Daoy (cell line): ENCODE results near the gene GTF2I. TPM values are rescaled to one million over a fixed set of nuclear protein-coding genes. Genes with fewer than 3 reads are reported as not detected.
"Not testable (repeated sequence)": the region's sequence is repeated elsewhere in the genome, so short reads cannot be mapped to it uniquely, and the experiment has no call there.

Source experiments
- DNase-seq: peaks from one replicate; pipeline ENCODE4 v3.0.0-alpha.2; 2015; ENCODE audit warnings: low read depth
- total RNA-seq: library from RNA; depleted of rRNA; stranded (reverse); fragments of >200 nt; shearing (Covaris generic); gene quantifications from 2 replicates; pipeline ENCODE4 v1.2.3, GENCODE V29; 2014; rRNA removed

The GTF2I gene
- total RNA-seq, result 79.9 and 82.6 TPM in 2 replicates

DNA sequence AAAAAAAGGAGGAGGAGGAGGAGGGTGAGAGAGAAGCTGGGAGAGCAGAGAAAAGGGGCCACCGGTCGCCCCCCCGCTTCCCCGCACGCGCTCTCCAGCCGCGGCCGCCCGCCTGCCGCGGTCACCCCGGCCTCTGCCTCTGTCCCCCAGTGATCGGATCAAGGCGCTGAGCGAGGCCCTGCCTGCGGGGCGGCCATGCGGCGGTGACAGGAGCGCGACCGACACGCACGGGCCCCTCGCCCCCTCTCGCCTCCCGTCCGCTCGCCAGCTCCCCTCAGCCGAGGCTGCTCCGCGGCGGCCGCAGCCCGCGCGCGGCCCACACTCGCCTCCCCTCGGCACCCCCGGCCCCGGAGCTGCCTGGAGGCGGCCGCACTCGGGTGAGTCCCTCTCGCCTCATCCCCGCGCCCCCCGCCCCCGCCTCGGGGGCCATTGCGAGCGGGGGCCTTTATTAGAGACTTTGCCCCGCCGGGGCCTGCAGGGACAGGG lies at the start of gene GTF2I:
Gene GTF2I, plus strand, starts transcription at position 27 of the 486 bp plus-strand sequence. CDS start 31,411 bp downstream, outside the sequence.
- no peak for DNase-seq

GRCh38 chr7:74612015-74612829 lies 45.3 kb upstream of the GTF2I start:
- DNase-seq, result peak; percentile 89

- DNase-seq, result no peak
Measured at GRCh38 chr7:74615933-74616780, 41.4 kb upstream of the GTF2I start.

GRCh38 chr7:74617180-74617744 lies 40.3 kb upstream of the GTF2I start:
- DNase-seq, result peak; percentile 42

DNA sequence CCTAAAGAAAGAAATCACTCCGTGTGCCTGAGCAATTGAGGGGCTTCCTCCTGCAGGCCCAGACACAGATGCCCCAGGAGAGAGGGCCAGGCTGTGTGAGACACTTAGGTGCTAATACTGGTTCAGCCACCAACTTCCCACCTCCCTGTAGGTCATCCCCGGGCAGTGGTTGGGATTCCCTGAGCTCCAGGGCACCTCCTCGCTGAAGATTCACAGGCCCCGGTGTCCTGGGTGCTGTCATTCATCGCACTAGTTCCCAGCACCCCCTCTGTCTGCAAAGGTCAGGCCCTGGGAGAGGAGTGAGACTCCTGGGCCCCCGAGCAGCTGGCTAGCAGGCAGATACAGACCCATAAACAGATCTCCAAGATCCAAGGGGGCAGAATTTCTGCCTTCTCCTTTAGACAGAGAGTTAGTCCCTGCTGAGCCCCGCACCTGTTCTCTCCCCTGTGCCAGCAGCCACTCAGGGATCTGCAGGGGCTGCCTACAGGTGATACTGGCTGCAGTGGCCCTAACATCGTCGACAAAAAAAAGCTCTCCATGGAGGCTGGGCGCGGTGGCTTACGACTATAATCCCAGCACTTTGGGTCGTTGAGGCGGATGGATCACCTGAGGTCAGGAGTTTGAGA lies 38.2 kb upstream of the GTF2I start:
- DNase-seq, result no peak

DNA sequence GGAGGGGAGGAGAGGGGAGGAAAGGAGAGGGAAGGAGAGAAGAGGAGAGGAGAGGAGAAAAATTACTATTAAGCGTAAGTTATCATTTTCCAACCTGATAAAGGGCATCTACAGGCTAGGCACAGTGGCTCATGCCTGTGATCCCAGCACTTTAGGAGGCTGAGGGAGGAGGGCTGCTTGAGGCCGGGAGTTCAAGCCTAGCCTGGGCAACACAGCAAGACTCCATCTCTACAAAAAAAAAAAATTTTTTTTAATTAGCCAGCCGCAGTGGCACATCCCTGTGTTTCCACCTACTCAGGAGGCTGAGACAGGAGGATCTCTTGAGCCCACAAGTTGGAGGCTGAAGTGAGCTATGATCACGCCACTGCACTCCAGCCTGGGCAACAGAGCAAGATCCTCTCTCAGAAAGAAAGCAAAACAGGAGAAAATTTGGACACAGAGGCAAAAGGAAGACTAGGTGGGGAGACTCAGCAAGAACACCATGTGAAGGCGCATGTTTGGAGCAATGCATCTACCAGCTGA lies 35.2 kb upstream of the GTF2I start:
- DNase-seq, result no peak

- no peak for DNase-seq
Measured at GRCh38 chr7:74623135-74623534, 34.4 kb upstream of the GTF2I start.

DNA sequence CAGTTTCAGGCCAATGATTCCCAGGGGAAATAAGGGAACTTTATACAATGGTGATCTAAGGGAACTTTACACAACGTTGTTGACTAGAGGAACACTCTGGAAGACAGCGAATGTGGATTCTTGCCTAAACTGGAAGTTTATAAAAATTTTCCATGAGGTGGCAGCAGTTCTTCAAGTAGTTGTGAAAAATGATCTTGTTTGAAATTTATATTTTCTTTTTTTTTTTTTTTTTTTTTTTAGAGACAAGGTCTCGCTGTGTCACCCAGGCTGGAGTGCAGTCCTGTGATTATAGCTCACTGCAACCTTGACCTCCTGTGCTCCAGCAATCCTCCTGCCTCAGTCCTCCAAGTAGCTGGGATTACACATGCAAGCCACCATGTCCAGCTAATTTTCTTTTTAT lies 32.1 kb upstream of the GTF2I start:
- no peak for DNase-seq

- DNase-seq, result no peak
Measured at GRCh38 chr7:74627661-74628411, 29.7 kb upstream of the GTF2I start.

DNA sequence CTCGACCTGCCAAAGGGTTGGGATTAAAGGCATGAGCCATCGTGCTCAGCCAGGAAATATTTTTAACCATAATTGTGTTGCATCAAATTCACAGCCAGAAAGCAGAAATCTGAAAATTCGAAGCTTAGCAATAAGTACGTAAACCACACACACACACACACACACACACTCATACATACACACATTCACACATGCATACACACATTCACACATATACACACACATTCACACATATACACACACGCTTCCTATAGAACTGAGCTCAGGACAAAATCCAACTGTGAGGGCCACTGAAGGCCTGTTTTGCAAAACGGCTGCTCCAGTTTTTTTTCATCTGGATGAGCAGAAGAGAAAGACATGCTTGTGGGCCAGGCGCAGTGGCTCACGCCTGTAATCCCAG lies 25.0 kb upstream of the GTF2I start:
- DNase-seq, result no peak

DNA sequence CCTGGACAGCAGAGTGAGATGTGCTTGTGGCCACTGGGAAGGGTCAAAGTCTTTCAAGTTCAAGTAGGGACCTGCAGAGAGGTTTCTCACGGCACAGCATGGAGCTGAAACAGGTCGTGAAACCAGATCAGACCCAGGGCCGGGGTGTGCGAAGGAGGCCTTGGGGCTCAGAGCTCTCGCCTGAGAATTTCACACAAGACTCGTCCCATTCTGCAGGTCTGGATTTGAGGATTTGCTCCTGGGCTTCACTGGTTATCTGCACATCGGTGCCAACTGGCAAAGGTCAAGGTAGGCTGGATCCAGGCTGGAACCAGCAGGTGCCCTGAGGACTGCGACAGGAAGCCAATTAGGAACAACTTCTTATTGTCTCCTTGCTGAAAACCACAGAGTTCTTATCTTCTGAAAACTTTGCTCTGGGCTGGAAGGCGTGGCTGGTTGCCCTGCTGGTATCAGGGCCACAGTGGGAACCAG lies 24.0 kb upstream of the GTF2I start:
- no peak for DNase-seq

GRCh38 chr7:74637745-74638144 lies 19.8 kb upstream of the GTF2I start:
- DNase-seq, result no peak

- DNase-seq, result peak; percentile 83
Measured at GRCh38 chr7:74650055-74650454, 7.5 kb upstream of the GTF2I start.

GRCh38 chr7:74650493-74651132 lies 6.9 kb upstream of the GTF2I start:
- not testable (repeated sequence) for DNase-seq

- DNase-seq, result not testable (repeated sequence)
Measured at GRCh38 chr7:74651133-74651504, 6.4 kb upstream of the GTF2I start.

GRCh38 chr7:74653686-74654181 lies 3.8 kb upstream of the GTF2I start:
- DNase-seq, result no peak

DNA sequence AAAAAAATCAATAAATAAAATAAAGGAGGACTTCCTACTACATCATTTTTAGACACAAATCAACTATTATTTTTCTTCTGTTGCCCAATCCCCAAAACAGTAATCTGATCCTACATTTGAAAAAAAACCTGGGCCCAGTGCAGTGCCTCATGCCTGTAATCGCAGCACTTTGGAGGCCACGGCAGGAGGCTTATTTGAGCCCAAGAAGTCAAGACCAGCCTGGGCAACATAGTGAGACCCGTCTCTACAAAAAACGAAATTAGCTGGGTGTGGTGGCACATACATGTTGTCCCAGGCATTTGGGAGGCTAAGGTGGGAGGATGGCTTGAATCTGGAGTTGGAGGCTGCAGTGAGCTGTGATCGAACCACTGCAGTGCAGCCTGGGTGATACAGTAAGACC lies 2.7 kb upstream of the GTF2I start:
- DNase-seq, result no peak

- DNase-seq, result no peak
Measured at GRCh38 chr7:74655324-74655723, 2.2 kb upstream of the GTF2I start.

GRCh38 chr7:74655768-74656440 lies 1.6 kb upstream of the GTF2I start:
- no peak for DNase-seq
